GM12878 (cell line): Measurements from ENCODE around the gene UBE2O. TPM values are rescaled to one million over a fixed set of nuclear protein-coding genes. Genes with fewer than 3 reads are reported as not detected.

ENCODE experiments used
- ASH2L ChIP-seq: fragments of 300-600, 200-600 bp; sonication (generic); IDR thresholded peaks from 2 replicates; pipeline ENCODE4 v1.6.1; 2017; ENCODE audit warnings: low read depth, mild to moderate bottlenecking, borderline replicate concordance
- ATF2 ChIP-seq: IDR thresholded peaks from 2 replicates; pipeline ENCODE4 v1.6.1; 2012; ENCODE audit warnings: low read length, inconsistent platforms
- ATF3 ChIP-seq: IDR thresholded peaks from 2 replicates; pipeline ENCODE4 v1.6.1; 2011; ENCODE audit warnings: low read depth, mild to moderate bottlenecking, low read length, moderate library complexity, borderline replicate concordance; ENCODE audit errors: extremely low read depth
- BMI1 ChIP-seq: fragments of 450-650 bp; IDR thresholded peaks from 2 replicates; pipeline ENCODE4 v1.6.1; 2016; ENCODE audit warnings: mild to moderate bottlenecking, moderate library complexity, borderline replicate concordance
- CBFB ChIP-seq: IDR thresholded peaks from 2 replicates; pipeline ENCODE4 v1.6.1; 2016; ENCODE audit warnings: antibody characterized with exemption, low read depth
- CEBPZ ChIP-seq: fragments of 150-350 bp; IDR thresholded peaks from 2 replicates; pipeline ENCODE4 v1.6.1; 2016; ENCODE audit warnings: low read depth, low read length
- EGR1 ChIP-seq, 2 experiments: IDR thresholded peaks; 1 replicate in 1 of 2; 2 replicates in 1 of 2; pipeline ENCODE4 v1.6.1; 2011 to 2012; ENCODE audit warnings: low read depth in 2 of 2, low read length in 2 of 2, borderline replicate concordance in 1 of 2, mild to moderate bottlenecking in 1 of 2, moderate library complexity in 1 of 2
- GATAD2B ChIP-seq: fragments of 450-650 bp; conservative IDR thresholded peaks from 2 replicates; pipeline ENCODE4 v1.6.1; 2017; ENCODE audit warnings: low read depth, mild to moderate bottlenecking, moderate library complexity
- HDAC2 ChIP-seq: fragments of 200-600 bp; sonication (generic); IDR thresholded peaks from 2 replicates; pipeline ENCODE4 v1.6.1; 2017
- IKZF1 ChIP-seq: fragments of 450-650 bp; conservative IDR thresholded peaks from 2 replicates; pipeline ENCODE4 v1.6.1; 2017; ENCODE audit warnings: antibody characterized with exemption, mild to moderate bottlenecking
- KAT2A ChIP-seq: conservative IDR thresholded peaks from 2 replicates; pipeline ENCODE4 v1.6.1; 2011; ENCODE audit warnings: low read depth, low read length; ENCODE audit not compliant: control insufficient read depth
- MEF2B ChIP-seq: fragments of 450-650 bp; IDR thresholded peaks from 2 replicates; pipeline ENCODE4 v1.6.1; 2018; ENCODE audit warnings: mild to moderate bottlenecking, moderate library complexity; ENCODE audit not compliant: partially characterized antibody, poor library complexity, severe bottlenecking
- NKRF ChIP-seq: fragments of 450-650 bp; conservative IDR thresholded peaks from 2 replicates; pipeline ENCODE4 v1.6.1; 2017; ENCODE audit warnings: mild to moderate bottlenecking, moderate library complexity
- NR2C1 ChIP-seq: fragments of 450-650 bp; IDR thresholded peaks from 2 replicates; pipeline ENCODE4 v1.6.1; 2017; ENCODE audit warnings: antibody characterized with exemption, mild to moderate bottlenecking, moderate library complexity
- PAX8 ChIP-seq: fragments of 450-650 bp; IDR thresholded peaks from 2 replicates; pipeline ENCODE4 v1.6.1; 2017; ENCODE audit warnings: mild to moderate bottlenecking, moderate library complexity
- POLR2A ChIP-seq: IDR thresholded peaks from 2 replicates; pipeline ENCODE4 v1.6.1; 2011; ENCODE audit warnings: low read depth, mild to moderate bottlenecking, low read length
- SIN3A ChIP-seq: IDR thresholded peaks from 2 replicates; pipeline ENCODE4 v1.6.1; 2012; ENCODE audit warnings: low read depth, low read length, improper control_type of control experiment
- SIX5 ChIP-seq: IDR thresholded peaks from 2 replicates; pipeline ENCODE4 v1.6.1; 2011; ENCODE audit warnings: mild to moderate bottlenecking, low read depth, low read length, moderate library complexity; ENCODE audit not compliant: severe bottlenecking
- SMAD5 ChIP-seq: IDR thresholded peaks from 2 replicates; pipeline ENCODE4 v1.6.1; 2016; ENCODE audit warnings: antibody characterized with exemption, low read depth
- SRF ChIP-seq, 2 experiments: IDR thresholded peaks; 2 replicates each; pipeline ENCODE4 v1.6.1; 2011; ENCODE audit warnings: low read depth in 2 of 2, low read length in 2 of 2, mild to moderate bottlenecking in 1 of 2, moderate library complexity in 1 of 2
- SUPT20H ChIP-seq: IDR thresholded peaks from 2 replicates; pipeline ENCODE4 v1.6.1; 2011; ENCODE audit warnings: low read depth, mild to moderate bottlenecking, low read length, moderate library complexity, borderline replicate concordance; ENCODE audit not compliant: control insufficient read depth
- TCF3 ChIP-seq: IDR thresholded peaks from 2 replicates; pipeline ENCODE4 v1.6.1; 2012; ENCODE audit warnings: low read depth, mild to moderate bottlenecking, low read length, borderline replicate concordance; ENCODE audit not compliant: insufficient read depth
- ZNF24 ChIP-seq: fragments of 450-650 bp; IDR thresholded peaks from 2 replicates; pipeline ENCODE4 v1.6.1; 2017; ENCODE audit warnings: antibody characterized with exemption, mild to moderate bottlenecking
- polyA plus RNA-seq, 11 experiments: library from polyadenylated mRNA; depleted of rRNA in 4 of 11; unstranded in 6 of 11; stranded (reverse) in 5 of 11; fragments of >200 nt; fragmentation: Nextera tagmentation in 4 of 11; fragmentation: Illumina TruSeq in 1 of 11; extraction: Ambion mirVana in 4 of 11; extraction: Trizol in 1 of 11; gene quantifications; 1 replicate in 1 of 11; 2 replicates in 10 of 11; pipeline versions ENCODE4 v1.2.1 to v1.2.3, GENCODE V29; 2011 to 2016; ENCODE audit warnings: inconsistent platforms in 2 of 11, missing spikeins in 2 of 11, low read depth in 1 of 11
- total RNA-seq, 4 experiments: library from RNA; depleted of rRNA in 3 of 4; stranded (reverse); fragments of >200 nt in 3 of 4; fragmentation: Illumina TruSeq in 1 of 4; extraction: Trizol in 1 of 4; gene quantifications; 2 replicates each; pipeline versions ENCODE4 v1.2.1 to v1.2.3, GENCODE V29; 2013 to 2021

The UBE2O gene
- total and polyA plus RNA-seq, 10 of the 15 experiments (the other 5 are each of a cell fraction or from before 2014, with no cell fraction given) = 2.1 to 39.0 (median 14.1) TPM

- TF ChIP-seq CEBPZ (no peak), ATF2 (no peak), SRF (IDR thresholded peaks at IDR 0.05; ENCODE audit: low read depth in 2 of 2, low read length in 2 of 2) (0 out of 4 replicates have a peak, but pooled peaks of 1 of the 2 experiments have one; percentile 3), POLR2A (peak; percentile 37), KAT2A (no peak), ATF3 (no peak), IKZF1 (no peak), EGR1 (IDR thresholded peaks at IDR 0.05; ENCODE audit: borderline replicate concordance in 1 of 2, low read depth in 2 of 2, low read length in 2 of 2) (peak in 1 of 2 experiments; percentile 27; a peak in 1 of 3 replicates), TCF3 (peak; percentile 81), NR2C1 (no peak), NKRF (no peak), PAX8 (no peak), CBFB (0 out of 2 replicates have a peak, but pooled peaks have one; percentile 2), SUPT20H (no peak), ZNF24 (no peak), GATAD2B (no peak), SMAD5 (no peak), HDAC2 (no peak), BMI1 (no peak), SIN3A (no peak), ASH2L (no peak; the same call in 1 of the 2 replicates), SIX5 (no peak), MEF2B (peak; percentile 19)
Measured at GRCh38 chr17:76492123-76492988, 39.4 kb upstream of the UBE2O start (continued).
